DMS 273 (cell line): ENCODE results near the gene MTX1.
"Not testable (repeated sequence)": the region's sequence is repeated elsewhere in the genome, so short reads cannot be mapped to it uniquely, and the experiment has no call there.

Experiments used
- DNase-seq: peaks from one replicate; lab custom pipeline; 2025; ENCODE audit not compliant: unreplicated experiment; lab: John Stamatoyannopoulos, UW

The MTX1 gene

DNA sequence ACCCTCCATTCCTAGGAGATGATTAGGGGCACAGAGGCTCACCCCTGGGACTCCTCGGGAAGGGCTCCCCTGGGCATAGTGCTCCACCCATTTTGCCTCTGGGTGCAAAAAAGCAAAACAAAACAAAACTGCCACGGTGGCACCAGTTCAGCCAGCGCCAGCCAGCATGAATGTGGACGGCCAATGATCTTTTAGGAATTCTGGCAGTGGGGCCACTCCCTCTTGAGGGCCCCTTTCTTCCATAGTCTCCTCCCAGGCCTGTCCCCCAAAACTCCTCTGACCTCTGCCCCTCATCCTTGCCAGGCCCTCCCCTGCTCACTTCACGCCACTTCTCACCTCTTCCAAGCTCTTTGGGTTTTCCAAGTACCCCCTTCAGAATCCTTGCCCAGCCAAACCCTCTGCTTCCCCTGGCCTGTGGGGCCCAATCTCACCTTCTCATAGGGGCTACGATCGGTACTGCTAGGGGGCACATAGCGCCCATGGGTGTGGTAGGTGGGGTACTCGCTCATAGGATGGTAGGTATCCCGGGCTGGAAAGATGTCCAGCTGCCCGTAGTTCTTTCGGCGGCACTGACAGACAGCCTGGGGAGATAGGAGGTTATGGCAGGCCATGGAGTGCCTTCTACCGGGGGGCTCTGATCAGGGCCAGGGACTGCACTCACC lies 21.6 kb upstream of the MTX1 start:
- no peak for DNase-seq

- no peak for DNase-seq
Observed at GRCh38 chr1:155187456-155187891, 21.0 kb upstream of the MTX1 start.

GRCh38 chr1:155188268-155188667 lies 20.2 kb upstream of the MTX1 start:
- no peak for DNase-seq

- not testable (repeated sequence) for DNase-seq
Observed at GRCh38 chr1:155189926-155190325, 18.6 kb upstream of the MTX1 start.

DNA sequence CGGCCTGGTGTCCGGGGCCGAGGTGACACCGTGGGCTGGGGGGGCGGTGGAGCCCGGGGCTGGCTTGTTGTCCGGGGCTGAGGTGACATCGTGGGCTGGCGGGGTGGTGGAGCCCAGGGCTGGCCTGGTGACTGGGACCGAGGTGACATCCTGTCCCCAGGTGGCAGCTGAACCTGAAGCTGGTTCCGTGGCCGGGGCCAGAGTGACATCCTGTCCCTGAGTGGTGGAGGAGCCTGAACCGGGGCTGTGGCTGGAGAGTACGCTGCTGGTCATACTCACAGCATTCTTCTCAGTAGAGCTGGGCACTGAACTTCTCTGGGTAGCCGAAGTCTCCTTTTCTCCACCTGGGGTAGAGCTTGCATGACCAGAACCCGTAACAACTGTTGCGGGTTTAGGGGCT lies 16.6 kb upstream of the MTX1 start:
- DNase-seq = no peak

- peak; percentile 59 for DNase-seq
Observed at GRCh38 chr1:155192346-155193274, 15.9 kb upstream of the MTX1 start.

DNA sequence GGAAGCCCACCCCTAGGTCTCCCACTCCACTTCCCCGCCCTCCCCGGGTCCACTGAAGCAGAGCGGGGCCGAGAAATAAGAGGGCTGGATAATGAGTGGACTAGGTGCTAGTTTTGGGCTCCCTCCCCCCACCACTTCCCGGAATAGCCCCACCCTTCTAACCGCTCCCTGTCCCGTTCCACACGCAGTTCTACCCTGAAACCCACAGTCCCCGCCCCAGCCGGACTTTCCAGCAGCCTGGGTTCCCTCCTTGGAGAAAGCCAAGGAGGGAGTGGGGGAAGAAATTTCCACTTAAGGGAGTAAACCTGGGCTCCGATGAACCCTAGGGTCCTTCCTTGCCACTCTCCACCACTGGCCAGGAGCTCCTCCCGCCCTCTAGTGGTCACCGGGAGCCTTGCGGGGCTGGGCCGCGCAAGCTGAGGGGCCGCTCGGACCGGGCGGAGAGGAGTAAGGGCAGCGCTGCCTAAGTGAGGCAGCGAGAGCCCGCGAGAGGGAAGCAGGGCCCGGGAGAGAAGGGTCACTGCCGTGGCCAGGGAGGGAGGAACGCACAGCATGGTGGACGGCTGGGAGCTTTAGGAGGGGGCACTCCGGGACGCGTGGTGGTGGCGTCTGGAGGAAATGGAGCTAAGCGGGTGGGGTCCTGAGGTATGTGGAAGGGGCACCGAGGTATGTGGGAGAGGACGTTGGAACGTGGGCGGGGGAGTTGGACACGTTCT lies 15.1 kb upstream of the MTX1 start:
- peak; percentile 93 for DNase-seq

GRCh38 chr1:155193991-155194240 lies 14.6 kb upstream of the MTX1 start:
- not testable (repeated sequence) for DNase-seq

DNA sequence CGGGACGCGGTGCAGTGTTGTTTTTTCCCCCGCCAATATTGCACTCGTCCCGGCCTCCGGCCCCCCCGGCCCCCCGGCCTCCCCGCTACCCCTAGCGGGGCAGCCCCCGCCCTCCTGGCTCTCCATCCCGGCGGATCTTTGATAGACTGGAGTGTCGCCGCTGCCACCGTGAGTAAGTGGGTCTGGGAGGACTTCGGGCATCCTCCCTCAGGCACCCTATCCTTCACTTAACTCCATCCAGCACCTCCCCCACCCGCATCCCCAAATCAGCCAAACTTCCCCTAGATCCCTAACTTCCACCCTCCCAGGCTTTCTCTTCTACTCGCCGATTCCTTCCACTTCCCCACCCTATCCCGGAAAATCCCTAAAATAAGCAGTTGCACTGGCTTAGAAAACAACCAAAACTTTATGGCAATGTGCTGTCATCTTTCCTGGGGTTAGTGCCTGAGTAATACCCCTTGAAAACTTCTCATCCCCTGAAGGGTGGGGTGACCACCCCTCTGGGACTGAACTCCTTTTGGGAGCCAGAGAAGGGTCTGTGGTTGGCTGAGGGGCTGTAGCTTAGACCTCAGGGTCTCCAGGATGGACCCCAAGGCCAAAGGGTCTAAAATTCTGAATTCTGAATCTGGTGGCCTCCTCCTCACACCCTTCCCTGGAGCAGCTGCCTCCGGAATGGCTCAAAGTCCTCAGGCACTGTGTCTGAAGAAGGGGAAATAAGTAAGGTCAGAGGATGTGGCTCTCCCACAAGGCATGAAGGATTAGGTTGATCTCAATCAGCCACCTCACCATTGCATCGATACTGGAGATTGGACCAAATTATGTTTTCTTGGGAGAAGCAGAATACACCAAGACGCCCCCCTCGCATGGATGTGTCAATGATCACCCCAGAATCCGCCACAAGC lies 13.0 kb upstream of the MTX1 start:
- peak; percentile 65 for DNase-seq

GRCh38 chr1:155196103-155196892 lies 12.2 kb upstream of the MTX1 start:
- no peak for DNase-seq

DNA sequence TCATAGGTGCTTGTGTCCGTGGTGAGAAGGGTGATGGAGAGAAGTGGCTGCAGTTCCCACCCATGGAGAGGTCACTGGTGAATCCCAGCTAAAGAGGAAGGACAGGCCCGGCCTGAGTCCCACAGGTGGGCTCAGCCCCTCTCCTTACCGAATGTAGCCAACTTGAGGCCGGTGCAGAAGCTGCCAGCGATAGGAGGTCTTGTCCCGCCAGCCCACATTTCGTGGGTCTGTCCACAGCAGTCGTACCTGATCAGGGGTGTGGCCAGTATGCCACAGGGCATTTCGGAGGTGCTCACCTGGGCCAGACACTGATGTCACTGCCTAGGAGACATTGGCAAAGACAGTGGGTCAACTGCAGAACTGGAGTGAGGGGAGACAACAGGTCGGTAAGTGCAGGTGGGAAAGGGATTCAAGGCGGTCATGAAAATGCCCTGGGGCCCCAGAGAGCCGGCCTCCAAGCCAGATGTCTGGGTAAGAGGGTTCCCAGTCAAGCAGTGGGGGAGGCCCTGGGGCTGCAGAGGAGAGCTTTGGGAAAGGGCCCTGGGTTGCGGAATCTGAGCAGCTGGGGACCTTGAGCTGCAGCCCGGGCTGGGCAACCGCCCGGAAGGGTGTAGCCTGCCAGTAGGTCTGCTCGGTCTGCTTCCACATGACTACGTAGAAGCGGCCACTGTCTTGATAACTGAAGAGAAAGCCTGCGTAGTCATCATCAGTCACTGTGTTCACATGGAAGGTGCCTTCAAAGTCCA lies 11.4 kb upstream of the MTX1 start:
- no peak for DNase-seq

- no peak for DNase-seq
Observed at GRCh38 chr1:155197901-155198546, 10.5 kb upstream of the MTX1 start.

- peak; percentile 45 for DNase-seq
Observed at GRCh38 chr1:155198547-155198906, 10.0 kb upstream of the MTX1 start.

GRCh38 chr1:155199792-155200191 lies 8.7 kb upstream of the MTX1 start:
- DNase-seq = no peak

GRCh38 chr1:155200920-155201319 lies 7.6 kb upstream of the MTX1 start:
- no peak for DNase-seq

GRCh38 chr1:155202198-155202597 lies 6.3 kb upstream of the MTX1 start:
- DNase-seq = no peak

DNA sequence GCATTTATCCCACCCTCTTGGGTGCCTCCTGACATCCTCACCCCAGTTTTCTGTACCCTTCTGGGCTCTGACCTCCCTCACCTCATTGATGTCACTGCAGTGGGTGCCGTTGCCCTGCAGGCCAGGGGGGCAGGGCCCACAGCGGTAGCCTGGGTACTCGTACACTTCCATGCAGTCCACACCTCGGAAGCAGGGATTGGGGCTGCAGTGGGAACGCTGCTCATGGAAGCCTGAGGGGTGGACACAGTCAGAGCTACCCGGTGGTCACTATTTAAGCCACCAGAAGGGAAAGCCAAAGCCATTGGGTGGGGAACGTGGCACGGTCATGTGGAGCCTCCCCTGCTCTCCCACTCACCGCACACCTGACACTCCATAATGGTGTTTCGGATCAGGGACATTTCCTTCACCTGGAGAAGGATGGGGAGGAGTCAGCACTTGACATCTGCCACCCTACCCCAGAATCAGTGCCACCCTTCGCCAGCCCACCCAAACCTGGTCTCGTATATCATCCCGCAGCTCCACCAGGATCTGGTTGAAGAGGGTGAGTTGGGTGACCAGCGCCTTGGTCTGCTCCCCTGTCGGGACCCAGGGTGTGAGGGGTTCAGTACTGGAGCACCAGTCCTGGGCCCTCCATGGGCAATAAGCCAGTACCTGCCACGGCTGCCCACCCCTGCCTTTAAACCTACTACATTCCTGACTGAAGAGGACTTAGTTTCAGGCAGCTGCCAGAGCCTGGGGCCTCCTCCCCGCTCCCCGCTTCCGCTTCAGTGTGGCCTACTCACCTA lies 5.6 kb upstream of the MTX1 start:
- DNase-seq = no peak

- no peak for DNase-seq
Observed at GRCh38 chr1:155205035-155205434, 3.5 kb upstream of the MTX1 start.
